ENCODE measurements around the gene GRIN1.
A peak's percentile ranks its signal among the peaks of the same experiment; 100 is the strongest.

Gene GRIN1

GRCh38 chr9:137138722-137139467, at the start of gene GRIN1:
TSS of gene GRIN1 (plus strand) at chr9:137139154. CDS start at chr9:137139487, 333 bp downstream.
- no peak for DNase-seq (ENCODE audit: low read depth)

DNA sequence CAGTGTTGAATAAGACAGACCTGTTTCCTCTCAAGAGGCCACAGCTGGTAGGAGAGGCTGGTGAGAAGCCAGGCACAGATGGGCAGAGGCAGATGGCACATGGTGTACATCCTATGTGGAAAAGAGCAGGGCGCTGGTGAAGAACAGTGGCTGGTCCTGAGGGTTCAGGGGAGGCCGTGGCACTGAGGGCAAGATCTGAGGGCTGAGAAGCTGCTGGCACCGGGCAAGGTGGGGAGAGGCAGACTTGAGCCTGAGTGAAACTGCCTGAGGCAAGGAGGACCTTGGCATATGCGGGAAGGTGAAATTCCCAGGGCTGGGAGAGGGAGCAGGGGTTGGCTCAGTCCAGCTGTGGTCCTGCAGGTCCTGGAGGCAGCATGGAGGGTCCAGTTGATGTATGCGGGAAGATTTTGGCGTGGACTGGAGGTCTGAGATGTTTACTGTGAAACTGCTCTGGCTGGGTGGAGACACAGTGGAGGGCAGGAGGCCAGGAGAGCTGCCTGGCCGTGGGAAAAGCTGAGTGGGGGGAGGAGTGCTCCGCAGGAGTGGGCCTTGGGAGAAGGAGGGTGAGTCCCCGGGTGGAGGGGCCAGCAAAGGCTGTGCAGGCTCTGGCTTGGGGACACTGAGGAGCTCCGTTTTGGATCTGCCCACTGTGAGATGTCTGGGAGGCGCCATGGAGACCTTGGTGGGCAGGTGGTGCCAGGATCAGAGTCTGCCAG, 49.6 kb upstream of the GRIN1 start:
- DNase-seq (ENCODE audit: low read depth) = no peak

GRCh38 chr9:137095664-137096517, 43.1 kb upstream of the GRIN1 start:
- DNase-seq (ENCODE audit: low read depth) = peak; percentile 80

DNA sequence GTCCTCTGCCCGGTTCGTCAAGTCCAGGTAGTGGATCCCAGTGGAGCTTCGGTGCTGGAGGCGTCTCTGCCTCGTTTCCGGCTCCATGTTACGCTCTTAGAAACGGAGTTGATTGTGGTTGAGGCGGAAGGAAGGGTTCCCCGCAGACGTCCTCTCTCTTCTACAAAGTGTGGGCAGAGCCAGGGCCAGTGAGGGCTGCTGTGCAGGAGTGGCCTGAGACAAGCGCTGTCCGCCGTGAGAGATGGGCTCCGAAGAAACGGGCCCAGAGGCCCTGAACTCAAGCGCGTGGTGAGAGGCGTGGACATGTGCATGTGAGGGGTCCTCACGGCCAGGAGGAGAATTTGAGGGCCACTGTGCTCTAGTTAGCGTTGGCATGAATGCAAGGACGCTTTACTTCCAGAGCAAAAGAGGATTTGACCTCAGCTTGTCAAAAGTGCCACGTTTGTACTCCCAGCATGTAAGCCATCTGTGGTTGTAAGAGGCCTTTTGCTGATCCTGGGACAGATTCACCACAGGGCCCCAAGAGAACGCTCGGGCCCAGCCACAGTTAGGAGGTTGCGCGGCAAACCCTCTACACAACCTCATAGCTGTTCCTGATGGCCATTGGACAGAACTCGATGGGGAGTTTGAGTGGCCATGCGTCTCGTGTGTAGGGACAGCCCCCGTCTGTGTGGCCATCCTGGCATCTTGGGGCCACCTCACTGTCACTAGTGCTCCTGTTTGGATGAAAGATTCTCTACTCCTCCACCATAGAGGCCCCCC, 42.0 kb upstream of the GRIN1 start:
- no peak for DNase-seq (ENCODE audit: low read depth)

- no peak for DNase-seq (ENCODE audit: low read depth)
Measured at GRCh38 chr9:137097761-137098462, 41.0 kb upstream of the GRIN1 start.

DNA sequence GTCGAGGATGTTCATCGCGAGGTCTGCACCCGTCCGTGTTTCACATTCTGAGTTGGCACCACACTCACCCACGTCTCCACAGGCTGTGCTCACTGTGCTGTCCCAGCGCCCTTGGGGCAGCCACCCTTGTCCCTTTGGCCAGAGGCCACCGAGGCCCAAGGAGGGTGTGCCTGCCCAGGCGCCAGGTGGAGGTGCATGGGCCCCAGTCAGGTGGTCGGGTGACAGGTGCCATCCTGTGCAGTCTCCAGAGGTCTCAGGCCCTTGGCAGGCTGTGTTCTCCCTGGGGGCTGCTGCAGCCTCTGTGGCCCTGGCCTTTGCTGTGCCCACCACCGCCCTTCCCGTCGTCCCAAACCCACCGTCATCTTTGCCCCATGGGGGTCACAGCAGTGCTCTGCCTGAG, 39.7 kb upstream of the GRIN1 start:
- DNase-seq (ENCODE audit: low read depth) = no peak

- DNase-seq (ENCODE audit: low read depth) = no peak
Measured at GRCh38 chr9:137103206-137103999, 35.6 kb upstream of the GRIN1 start.

DNA sequence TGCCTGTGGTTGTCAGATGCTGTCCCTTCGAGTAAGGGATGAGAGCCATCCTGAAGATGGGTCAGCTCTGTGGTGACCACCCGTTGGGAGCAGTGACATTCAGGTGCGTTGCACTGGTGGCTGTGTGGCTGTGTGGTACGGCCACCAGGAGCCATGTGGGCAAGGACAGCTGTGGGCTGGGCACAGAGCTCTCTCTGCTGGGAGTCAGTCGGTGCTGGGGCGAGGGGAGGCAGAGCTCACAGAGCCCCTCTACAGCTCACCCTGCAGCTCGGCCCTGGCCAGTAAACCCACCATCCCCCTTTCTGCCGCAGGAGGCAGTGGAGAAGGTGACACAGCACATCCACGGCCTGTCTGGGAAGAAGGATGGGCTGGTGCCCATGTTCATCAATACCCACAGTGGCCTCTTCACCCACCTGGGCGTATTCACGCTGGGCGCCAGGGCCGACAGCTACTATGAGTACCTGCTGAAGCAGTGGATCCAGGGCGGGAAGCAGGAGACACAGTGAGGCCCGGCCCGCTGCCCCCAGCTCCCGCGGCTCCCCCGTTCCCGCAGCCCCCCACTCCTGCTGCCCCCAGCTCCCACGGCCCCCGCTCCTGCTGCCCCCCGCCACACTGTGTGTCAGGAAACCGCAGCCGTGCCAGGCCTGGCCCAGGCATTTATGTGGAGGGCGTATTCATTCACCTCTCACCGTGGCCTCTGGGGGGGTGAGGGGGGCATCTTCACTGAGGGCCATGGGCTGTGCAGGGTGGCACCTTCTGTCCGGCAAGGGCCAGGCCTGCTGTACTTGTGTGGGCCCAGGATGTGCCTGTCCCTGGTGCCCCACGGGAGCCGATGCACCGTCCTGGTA, 32.9 kb upstream of the GRIN1 start:
- DNase-seq (ENCODE audit: low read depth) = no peak

DNA sequence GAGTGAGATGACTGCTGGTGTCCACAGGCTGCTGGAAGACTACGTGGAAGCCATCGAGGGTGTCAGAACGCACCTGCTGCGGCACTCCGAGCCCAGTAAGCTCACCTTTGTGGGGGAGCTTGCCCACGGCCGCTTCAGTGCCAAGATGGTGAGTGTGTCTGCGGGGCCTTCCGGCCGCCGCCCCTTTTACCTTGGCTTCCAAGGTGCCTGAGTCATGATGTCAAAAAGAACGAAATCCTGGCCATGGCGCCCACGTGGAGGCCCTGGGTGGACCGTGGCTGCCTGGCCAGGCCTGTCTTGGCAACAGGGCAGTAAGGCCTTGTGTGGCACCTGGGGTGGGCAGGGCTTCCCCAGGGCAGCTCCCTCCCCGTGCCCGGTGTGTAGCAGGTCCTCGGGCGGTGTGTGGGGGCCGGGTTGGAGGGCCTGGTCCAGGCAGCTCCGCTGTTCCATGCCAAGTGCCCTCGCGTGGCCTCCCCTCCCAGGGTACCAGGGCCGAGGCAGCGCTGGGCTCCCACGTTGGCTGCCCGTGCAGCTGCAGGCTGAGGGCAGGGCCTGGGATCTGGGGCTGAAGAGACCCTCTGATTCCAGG, 32.2 kb upstream of the GRIN1 start:
- DNase-seq (ENCODE audit: low read depth) = no peak

DNA sequence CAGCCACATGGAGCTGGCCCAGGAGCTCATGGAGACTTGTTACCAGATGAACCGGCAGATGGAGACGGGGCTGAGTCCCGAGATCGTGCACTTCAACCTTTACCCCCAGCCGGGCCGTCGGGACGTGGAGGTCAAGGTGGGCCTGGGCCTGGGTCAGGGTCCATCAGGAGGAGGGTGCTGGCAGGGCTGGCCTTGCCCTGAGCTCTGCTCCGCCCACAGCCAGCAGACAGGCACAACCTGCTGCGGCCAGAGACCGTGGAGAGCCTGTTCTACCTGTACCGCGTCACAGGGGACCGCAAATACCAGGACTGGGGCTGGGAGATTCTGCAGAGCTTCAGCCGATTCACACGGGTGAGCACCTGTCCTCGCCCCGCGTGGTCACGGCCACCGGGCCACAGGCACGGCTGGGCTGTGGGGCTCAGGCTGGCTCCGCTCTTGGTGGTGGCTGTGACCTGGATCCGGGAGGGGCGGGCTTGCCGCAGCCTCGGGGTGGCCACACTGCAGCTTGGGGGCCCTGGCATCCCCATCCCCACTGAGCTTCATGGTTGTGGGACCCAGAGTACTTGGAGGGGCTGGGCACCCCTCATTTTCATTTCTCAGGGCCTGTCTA, 31.5 kb upstream of the GRIN1 start:
- no peak for DNase-seq (ENCODE audit: low read depth)

DNA sequence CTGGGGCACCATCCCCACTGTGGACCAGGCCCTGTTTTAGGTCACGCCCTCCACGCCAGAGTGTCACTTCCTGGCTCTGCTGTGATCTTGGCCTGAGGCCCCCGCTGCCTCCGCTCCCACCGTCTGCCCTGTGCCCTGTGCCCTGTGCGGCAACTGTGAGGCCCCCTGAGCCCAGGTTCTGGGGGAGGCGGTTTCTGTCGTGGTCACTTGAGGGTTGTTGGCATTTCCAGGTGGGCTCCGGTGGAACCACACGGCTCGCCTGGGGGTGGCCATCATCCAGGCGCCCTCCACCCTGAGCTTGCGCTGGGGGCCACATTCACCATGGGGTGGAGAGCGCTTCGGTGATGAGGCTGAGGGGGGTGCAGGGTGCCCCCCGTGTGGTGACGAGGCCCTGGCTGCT, 31.0 kb upstream of the GRIN1 start:
- DNase-seq (ENCODE audit: low read depth) = no peak

- no peak for DNase-seq (ENCODE audit: low read depth)
Measured at GRCh38 chr9:137108608-137109249, 30.2 kb upstream of the GRIN1 start.

DNA sequence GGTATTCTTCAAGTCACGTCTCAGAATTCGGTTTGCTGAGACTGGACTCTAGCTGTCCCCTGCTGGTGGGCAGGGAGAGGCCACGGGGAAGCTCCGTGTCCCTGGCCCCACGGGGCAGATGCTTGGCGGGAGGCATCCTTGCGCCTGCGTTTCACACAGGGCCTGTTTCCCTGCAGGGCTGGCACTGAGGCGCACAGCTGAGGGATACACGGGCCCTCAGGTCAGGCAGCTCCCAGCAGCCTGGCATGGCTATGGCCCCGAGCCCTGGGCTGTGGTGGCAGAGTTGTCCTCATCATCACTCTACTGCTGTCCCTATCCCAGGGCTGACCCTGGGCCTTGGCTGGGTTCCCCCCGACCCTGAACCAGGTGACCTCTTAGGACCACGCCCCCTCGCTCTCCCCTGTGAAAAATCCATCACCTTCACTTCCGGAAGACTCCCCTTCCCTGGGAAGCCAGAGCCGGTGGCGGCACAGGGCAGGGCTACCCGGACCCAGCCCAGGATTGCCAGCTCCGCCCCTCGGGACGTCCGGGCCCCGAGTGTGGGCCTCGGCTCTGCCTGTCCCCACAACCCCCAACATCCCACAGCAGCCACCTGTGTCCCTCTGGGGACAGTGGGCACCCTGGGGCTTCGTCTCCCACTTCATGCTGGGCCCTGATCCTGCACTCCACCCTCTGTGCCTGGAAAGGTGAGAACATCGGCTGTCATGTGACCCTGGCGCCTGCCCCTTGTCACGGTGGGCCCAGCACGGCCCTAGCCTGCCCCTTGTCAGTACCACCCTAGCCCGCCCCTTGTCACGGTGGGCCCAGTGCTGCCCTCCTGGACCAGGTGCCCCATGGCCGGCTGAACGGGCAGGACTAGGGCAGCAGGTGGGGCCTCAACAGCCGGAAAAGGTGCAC, 29.5 kb upstream of the GRIN1 start:
- DNase-seq (ENCODE audit: low read depth) = no peak

GRCh38 chr9:137110147-137110910, 28.6 kb upstream of the GRIN1 start:
- DNase-seq (ENCODE audit: low read depth) = no peak

DNA sequence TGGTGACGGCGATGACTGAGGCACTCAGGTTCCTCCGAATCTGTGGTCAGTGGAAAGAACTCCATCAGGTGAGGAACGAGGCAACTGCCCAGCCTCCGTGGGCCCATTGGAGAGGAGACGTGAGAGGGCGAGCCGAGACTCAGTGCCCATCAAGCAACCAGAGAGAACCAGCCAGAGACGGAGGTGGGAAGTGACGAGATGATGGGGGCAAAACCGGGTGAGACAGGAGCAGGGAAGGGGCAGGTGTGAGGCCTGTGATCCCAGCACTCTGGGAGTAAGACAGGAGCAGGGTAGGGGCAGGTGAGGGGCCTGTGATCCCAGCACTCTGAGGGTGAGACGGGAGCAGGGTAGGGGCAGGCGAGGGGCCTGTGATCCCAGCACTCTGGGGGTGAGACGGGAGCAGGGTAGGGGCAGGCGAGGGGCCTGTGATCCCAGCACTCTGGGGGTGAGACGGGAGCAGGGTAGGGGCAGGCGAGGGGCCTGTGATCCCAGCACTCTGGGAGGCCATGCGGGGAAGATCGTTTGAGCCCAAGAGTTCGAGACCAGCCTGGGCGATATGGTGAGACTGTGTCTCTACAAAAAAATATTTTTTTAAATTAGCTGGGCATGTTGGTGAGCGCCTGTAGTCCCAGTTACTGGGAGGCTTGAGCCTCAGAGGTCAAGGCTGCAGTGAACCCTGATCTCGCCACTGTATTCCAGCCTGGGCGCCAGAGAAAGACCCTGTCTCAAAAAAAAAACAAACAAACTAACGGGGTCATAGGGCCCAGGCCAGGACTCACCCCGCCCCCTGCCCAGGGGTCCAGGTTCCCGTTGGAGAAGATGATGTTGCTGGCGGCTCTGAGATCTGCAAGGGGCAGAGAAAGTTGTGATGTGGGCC, 27.8 kb upstream of the GRIN1 start:
- no peak for DNase-seq (ENCODE audit: low read depth)
